OCI-LY1 (cell line): ENCODE data around the gene NCOR2.

Source experiments
- CTCF ChIP-seq: fragments of 200-600 bp; sonication (generic), shearing (Covaris generic); IDR thresholded peaks from 2 replicates; pipeline ENCODE4 v1.5.1; 2017; ENCODE audit warnings: mild to moderate bottlenecking, antibody characterized with exemption, low read length, moderate library complexity, mixed read lengths
- EZH2 ChIP-seq: fragments of 200-600 bp; sonication (generic), shearing (Covaris generic); IDR thresholded peaks from 2 replicates; pipeline ENCODE4 v1.8.0; 2017; ENCODE audit warnings: borderline replicate concordance, mixed run types, mild to moderate bottlenecking, antibody characterized with exemption, low read length, moderate library complexity, mixed read lengths

- TF ChIP-seq CTCF, result no peak
- TF ChIP-seq EZH2, result no peak
Observed at GRCh38 chr12:124529565-124530276, 37.7 kb downstream of the NCOR2 start.
